Left hindlimb (tissue), 1 donor: ENCODE results near the gene POU2F1.

ENCODE experiments used
- DNase-seq: peaks from one replicate; pipeline ENCODE4 v3.0.0-alpha.2; 2018

Gene POU2F1

GRCh38 chr1:167220537-167221125 is at the start of gene POU2F1:
Gene POU2F1 (plus strand): TSS chr1:167220886. CDS start chr1:167220898, 12 bp downstream.
- peak; percentile 99 for DNase-seq

- DNase-seq = no peak
These were observed 49.3 kb upstream of the POU2F1 start for GRCh38 chr1:167171286-167171929.

GRCh38 chr1:167173516-167174184 is 47.0 kb upstream of the POU2F1 start:
- DNase-seq = no peak

GRCh38 chr1:167175901-167176300 is 44.8 kb upstream of the POU2F1 start:
- no peak for DNase-seq

- no peak for DNase-seq
These were observed 41.9 kb upstream of the POU2F1 start for GRCh38 chr1:167178831-167179230.

- DNase-seq = no peak
These were observed 37.9 kb upstream of the POU2F1 start for GRCh38 chr1:167182571-167183320.

- DNase-seq = no peak
These were observed 36.6 kb upstream of the POU2F1 start for GRCh38 chr1:167184081-167184480.

GRCh38 chr1:167185062-167185461 is 35.6 kb upstream of the POU2F1 start:
- DNase-seq = no peak

GRCh38 chr1:167185974-167186657 is 34.6 kb upstream of the POU2F1 start:
- DNase-seq = no peak

GRCh38 chr1:167186771-167187170 is 33.9 kb upstream of the POU2F1 start:
- DNase-seq = no peak

- DNase-seq = no peak
These were observed 29.9 kb upstream of the POU2F1 start for GRCh38 chr1:167190747-167191237.

GRCh38 chr1:167191958-167192357 is 28.7 kb upstream of the POU2F1 start:
- DNase-seq = no peak

GRCh38 chr1:167194182-167194581 is 26.5 kb upstream of the POU2F1 start:
- DNase-seq = no peak

- no peak for DNase-seq
These were observed 24.5 kb upstream of the POU2F1 start for GRCh38 chr1:167196166-167196565.

- no peak for DNase-seq
These were observed 23.4 kb upstream of the POU2F1 start for GRCh38 chr1:167197236-167197635.

GRCh38 chr1:167197692-167198091 is 23.0 kb upstream of the POU2F1 start:
- DNase-seq = no peak

GRCh38 chr1:167198518-167199133 is 22.1 kb upstream of the POU2F1 start:
- no peak for DNase-seq

- DNase-seq = no peak
These were observed 21.0 kb upstream of the POU2F1 start for GRCh38 chr1:167199656-167200055.

- DNase-seq = no peak
These were observed 20.4 kb upstream of the POU2F1 start for GRCh38 chr1:167200272-167200671.

GRCh38 chr1:167200749-167201148 is 19.9 kb upstream of the POU2F1 start:
- no peak for DNase-seq

GRCh38 chr1:167202049-167202448 is 18.6 kb upstream of the POU2F1 start:
- no peak for DNase-seq
